HEK293 (cell line): ENCODE measurements around the gene PIGX.

Experiments
- CTCF ChIA-PET: fragments of 350-600 bp; formaldehyde crosslinking; extraction: SDS; loops from one replicate; lab custom pipeline; 2021; ENCODE audit warnings: antibody characterized with exemption; lab: Yijun Ruan, JAX
- POLR2A ChIA-PET: fragments of 300-600 bp; formaldehyde crosslinking; extraction: SDS; loops from one replicate; lab custom pipeline; 2020; ENCODE audit warnings: antibody characterized with exemption, inconsistent platforms; lab: Yijun Ruan, JAX
- H3K27ac ChIP-seq: fragments of 200-500 bp; sonication (Bioruptor generic); 2 replicates; pipeline ENCODE4 v1.5.1; 2014; ENCODE audit warnings: low read depth, low read length, control low read depth, inconsistent platforms; ENCODE audit errors: extremely low read depth
- H3K36me3 ChIP-seq, 2 experiments: fragments of 200-500 bp in 1 of 2; sonication (Bioruptor generic) in 1 of 2; 1 replicate in 1 of 2; 2 replicates in 1 of 2; pipeline ENCODE4 v1.5.1; 2014 to 2017; ENCODE audit warnings: inconsistent platforms in 2 of 2, low read length in 2 of 2; ENCODE audit not compliant: control insufficient read depth in 2 of 2, insufficient read depth in 1 of 2
- H3K4me1 ChIP-seq: fragments of 200-500 bp; sonication (Bioruptor generic); 2 replicates; pipeline ENCODE4 v1.5.1; 2014; ENCODE audit warnings: mild to moderate bottlenecking, low read length, inconsistent platforms; ENCODE audit not compliant: control insufficient read depth, insufficient read depth
- H3K4me3 ChIP-seq: 2 replicates; pipeline ENCODE4 v1.5.1; 2011; ENCODE audit warnings: low read depth, mild to moderate bottlenecking, control low read depth, low read length, moderate library complexity
- H3K9me3 ChIP-seq: fragments of 200-500 bp; sonication (Bioruptor generic); 2 replicates; pipeline ENCODE4 v1.5.1; 2014; ENCODE audit warnings: low read depth, low read length, inconsistent platforms; ENCODE audit not compliant: control insufficient read depth, insufficient read depth
- EGR2 ChIP-seq: fragments of 450-650 bp; formaldehyde crosslinking; IDR thresholded peaks from 2 replicates; pipeline ENCODE4 v1.5.1; 2016; ENCODE audit warnings: low read depth, missing biosample characterization, missing genetic modification characterization
- KLF1 ChIP-seq: fragments of 450-650 bp; formaldehyde crosslinking; IDR thresholded peaks from 2 replicates; pipeline ENCODE4 v1.5.1; 2016; ENCODE audit warnings: missing biosample characterization, missing genetic modification characterization
- KLF10 ChIP-seq: fragments of 450-650 bp; IDR thresholded peaks from 2 replicates; pipeline ENCODE4 v1.5.1; 2018; ENCODE audit warnings: missing biosample characterization, mild to moderate bottlenecking, missing genetic modification characterization
- KLF8 ChIP-seq: fragments of 450-650 bp; formaldehyde crosslinking; IDR thresholded peaks from 2 replicates; pipeline ENCODE4 v1.5.1; 2016; ENCODE audit warnings: missing biosample characterization, missing genetic modification characterization
- KLF9 ChIP-seq: fragments of 450-650 bp; formaldehyde crosslinking; IDR thresholded peaks from 2 replicates; pipeline ENCODE4 v1.5.1; 2016; ENCODE audit warnings: missing biosample characterization, missing genetic modification characterization, low read depth
- SETDB1 ChIP-seq: IDR thresholded peaks from one replicate; pipeline ENCODE4 v1.6.1; 2017; ENCODE audit warnings: mild to moderate bottlenecking, low read length, moderate library complexity, mixed read lengths; ENCODE audit not compliant: insufficient read length
- ZBTB21 ChIP-seq: fragments of 450-650 bp; formaldehyde crosslinking; IDR thresholded peaks from 2 replicates; pipeline ENCODE4 v1.5.1; 2017; ENCODE audit warnings: missing biosample characterization, missing genetic modification characterization
- ZFHX2 ChIP-seq: fragments of 450-650 bp; formaldehyde crosslinking; conservative IDR thresholded peaks from 2 replicates; pipeline ENCODE4 v1.5.1; 2016; ENCODE audit warnings: missing biosample characterization, missing genetic modification characterization
- ZFP37 ChIP-seq: fragments of 450-650 bp; formaldehyde crosslinking; IDR thresholded peaks from 2 replicates; pipeline ENCODE4 v1.5.1; 2016; ENCODE audit warnings: missing biosample characterization, missing genetic modification characterization
- ZNF18 ChIP-seq: fragments of 450-650 bp; formaldehyde crosslinking; IDR thresholded peaks from 2 replicates; pipeline ENCODE4 v1.5.1; 2016; ENCODE audit warnings: missing biosample characterization, missing genetic modification characterization
- ZNF24 ChIP-seq: fragments of 450-650 bp; formaldehyde crosslinking; IDR thresholded peaks from 2 replicates; pipeline ENCODE4 v1.5.1; 2016; ENCODE audit warnings: missing biosample characterization, missing genetic modification characterization
- ZNF37A ChIP-seq: fragments of 450-650 bp; IDR thresholded peaks from 2 replicates; pipeline ENCODE4 v1.5.1; 2018; ENCODE audit warnings: missing biosample characterization, missing genetic modification characterization
- ZNF530 ChIP-seq: fragments of 450-650 bp; formaldehyde crosslinking; IDR thresholded peaks from 2 replicates; pipeline ENCODE4 v1.5.1; 2016; ENCODE audit warnings: low read depth, missing biosample characterization, missing genetic modification characterization
- ZNF571 ChIP-seq: fragments of 450-650 bp; formaldehyde crosslinking; IDR thresholded peaks from 2 replicates; pipeline ENCODE4 v1.5.0; 2017; ENCODE audit warnings: missing biosample characterization, missing genetic modification characterization
- ZNF701 ChIP-seq: fragments of 450-650 bp; formaldehyde crosslinking; IDR thresholded peaks from 2 replicates; pipeline ENCODE4 v1.5.1; 2016; ENCODE audit warnings: missing biosample characterization, missing genetic modification characterization
- ZNF830 ChIP-seq: fragments of 450-650 bp; IDR thresholded peaks from 2 replicates; pipeline ENCODE4 v1.5.0; 2018; ENCODE audit warnings: missing biosample characterization, missing genetic modification characterization, low read depth, mild to moderate bottlenecking, moderate library complexity
- ZSCAN4 ChIP-seq: fragments of 450-650 bp; formaldehyde crosslinking; IDR thresholded peaks from 2 replicates; pipeline ENCODE4 v1.5.1; 2017; ENCODE audit warnings: missing biosample characterization, missing genetic modification characterization

PIGX gene

DNA sequence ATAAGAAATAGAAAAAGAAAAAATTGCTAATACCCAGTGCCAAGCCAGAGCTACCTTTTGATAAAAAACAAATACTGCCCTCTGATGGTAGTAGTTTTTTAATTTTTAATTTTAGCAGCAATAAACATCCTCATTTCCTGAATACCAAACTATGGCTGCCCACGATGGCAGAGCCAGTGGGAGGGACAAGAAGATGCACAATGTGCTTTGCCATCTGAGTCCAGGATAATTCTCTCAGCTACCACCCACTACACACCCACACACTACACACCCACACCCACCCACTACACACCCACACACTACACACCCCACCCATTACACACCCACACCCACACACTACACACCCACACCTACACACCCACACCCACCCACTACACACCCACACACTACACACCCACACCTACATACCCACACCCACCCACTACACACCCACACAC is 18.0 kb upstream of the PIGX start:
- Histone ChIP-seq H3K4me3 (no peak overlapping the region), H3K36me3 (no peaks in the 10 kb centered on the region), H3K27ac (no peak overlapping the region), H3K4me1 (no peaks in the 10 kb centered on the region), H3K9me3 (no peaks in the 10 kb centered on the region)
- ChIA-PET POLR2A (no interaction called here), CTCF (no interaction called here)
- TF ChIP-seq ZFHX2 (tag by site-specific recombination) = peak; percentile 70
- TF ChIP-seq SETDB1 = no peak
- peak; percentile 86 for TF ChIP-seq KLF1
- no peak for TF ChIP-seq ZSCAN4 (tag by site-specific recombination)
- no peak for TF ChIP-seq ZNF24 (tag by site-specific recombination)
- TF ChIP-seq EGR2 (tag by site-specific recombination) = peak; percentile 82
- TF ChIP-seq KLF9 (tag by site-specific recombination) = peak; percentile 51
- no peak for TF ChIP-seq ZNF830 (tag by site-specific recombination)
- no peak for TF ChIP-seq ZNF701 (tag by site-specific recombination)
- TF ChIP-seq KLF8 = peak; percentile 81

GRCh38 chr3:196694941-196695848 is 17.0 kb upstream of the PIGX start:
- H3K4me3 ChIP-seq = no peak overlapping the region
- ChIA-PET CTCF (interaction anchor here (0.7 kb wide), 1 partner anchor 11 kb away, joined by 4 read pairs; no protein-coding TSS in a partner anchor), POLR2A (no interaction called here)
- no peak overlapping the region for H3K27ac ChIP-seq
- TF ChIP-seq ZNF530 (tag by site-specific recombination) (peak; percentile 75; the same call in 1 of the 2 replicates), ZNF571 (tag by site-specific recombination) (0 out of 2 replicates have a peak, but pooled peaks have one; percentile 42), ZNF18 (peak; percentile 40; the same call in 1 of the 2 replicates), ZBTB21 (tag by site-specific recombination) (no peak), KLF8 (peak; percentile 96), KLF9 (tag by site-specific recombination) (peak; percentile 63), ZFP37 (no peak), KLF1 (peak; percentile 99), ZFHX2 (tag by site-specific recombination) (peak; percentile 99), EGR2 (tag by site-specific recombination) (peak; percentile 98), ZSCAN4 (tag by site-specific recombination) (peak; percentile 70), KLF10 (no peak), ZNF37A (tag by site-specific recombination) (no peak)
- no peaks in the 10 kb centered on the region for H3K4me1 ChIP-seq
- H3K9me3 ChIP-seq = no peaks in the 10 kb centered on the region
- no peaks in the 10 kb centered on the region for H3K36me3 ChIP-seq
